Fibroblast of lung (primary cell): ENCODE measurements around the gene PPP2R2D. TPM values are rescaled to one million over a fixed set of nuclear protein-coding genes. Genes with fewer than 3 reads are reported as not detected.

ENCODE experiments used
- DNase-seq, 2 donors: peaks; one replicate each; pipeline versions ENCODE4 v3.0.0 to v3.0.0-alpha.2; 2010; ENCODE audit warnings: low read depth in 2 of 2
- H2AFZ ChIP-seq: 2 replicates; pipeline ENCODE4 v1.5.1; 2012; ENCODE audit warnings: low read length, control low read depth, inconsistent platforms
- H3K27ac ChIP-seq: 2 replicates; pipeline ENCODE4 v1.5.1; 2011; ENCODE audit warnings: low read length, control low read depth; ENCODE audit not compliant: insufficient read depth
- H3K27me3 ChIP-seq: 2 replicates; pipeline ENCODE4 v1.5.1; 2011; ENCODE audit warnings: mild to moderate bottlenecking, low read length; ENCODE audit not compliant: control insufficient read depth, insufficient read depth
- H3K36me3 ChIP-seq: 2 replicates; pipeline ENCODE4 v1.5.1; 2011; ENCODE audit warnings: low read length; ENCODE audit not compliant: control insufficient read depth, insufficient read depth
- H3K4me1 ChIP-seq: 2 replicates; pipeline ENCODE4 v1.5.1; 2011; ENCODE audit warnings: low read length; ENCODE audit not compliant: control insufficient read depth, insufficient read depth; ENCODE audit errors: extremely low read depth
- H3K4me2 ChIP-seq: 2 replicates; pipeline ENCODE4 v1.5.1; 2011; ENCODE audit warnings: low read length, control low read depth; ENCODE audit not compliant: insufficient read depth; ENCODE audit errors: extremely low read depth
- H3K4me3 ChIP-seq, 4 experiments: fragments of 200-600 bp in 1 of 4; sonication (generic) in 1 of 4; replicated peaks in 1 of 4; 2 replicates each; pipeline ENCODE4 v1.5.1; 2011 to 2016; ENCODE audit warnings: low read length in 4 of 4, low read depth in 3 of 4, mild to moderate bottlenecking in 3 of 4, control low read depth in 2 of 4, inconsistent platforms in 1 of 4, mixed read lengths in 1 of 4; ENCODE audit not compliant: insufficient read depth in 1 of 4; ENCODE audit errors: control extremely low read depth in 1 of 4
- H3K79me2 ChIP-seq: 2 replicates; pipeline ENCODE4 v1.5.1; 2012; ENCODE audit warnings: mild to moderate bottlenecking, low read length, inconsistent platforms; ENCODE audit not compliant: control insufficient read depth, insufficient read depth
- H3K9ac ChIP-seq: 2 replicates; pipeline ENCODE4 v1.5.1; 2011; ENCODE audit warnings: mild to moderate bottlenecking, low read length, control low read depth; ENCODE audit not compliant: insufficient read depth
- H3K9me3 ChIP-seq: 2 replicates; pipeline ENCODE4 v1.5.1; 2012; ENCODE audit warnings: low read depth, low read length; ENCODE audit not compliant: control insufficient read depth, insufficient read depth
- H4K20me1 ChIP-seq: 2 replicates; pipeline ENCODE4 v1.5.1; 2011; ENCODE audit warnings: low read length; ENCODE audit not compliant: control insufficient read depth, insufficient read depth; ENCODE audit errors: extremely low read depth
- EZH2 ChIP-seq: IDR thresholded peaks from 2 replicates; pipeline ENCODE4 v1.5.1; 2012; ENCODE audit warnings: low read length, control low read depth, mild to moderate bottlenecking; ENCODE audit errors: missing control alignments
- polyA plus RNA-seq, 2 donors: library from polyadenylated mRNA; depleted of rRNA in 1 of 2; stranded (reverse) in 1 of 2; unstranded in 1 of 2; fragments of >200 nt; gene quantifications; 2 replicates each; pipeline ENCODE4 v1.2.1, GENCODE V29; 2011 to 2012; ENCODE audit warnings: missing spikeins in 1 of 2
- total RNA-seq: library from RNA; depleted of rRNA; stranded (reverse); fragments of >200 nt; gene quantifications from 2 replicates; pipeline ENCODE4 v1.2.1, GENCODE V29; 2014
- TF ChIP-seq, protein P1 (sequence below), 2 donors: IDR thresholded peaks in 1 of 2; conservative IDR thresholded peaks in 1 of 2; 1 replicate in 1 of 2; 2 replicates in 1 of 2; pipeline ENCODE4 v1.5.1; 2011 to 2012; ENCODE audit warnings: low read length in 2 of 2, control low read depth in 1 of 2, inconsistent platforms in 1 of 2, low read depth in 1 of 2, mild to moderate bottlenecking in 1 of 2

Gene PPP2R2D
- total and polyA plus RNA-seq, 2 donors (not counting 1 experiment from before 2014, with no cell fraction given) = 23.3 to 25.4 TPM

- H3K9ac ChIP-seq = no peak overlapping the region
- H3K4me3 ChIP-seq = no peak overlapping the region
- H3K9me3 ChIP-seq = no peaks in the 10 kb centered on the region
- no peak overlapping the region for H3K27ac ChIP-seq
- no peak for DNase-seq
- H3K27me3 ChIP-seq = no peaks in the 10 kb centered on the region
- no peaks in the 10 kb centered on the region for H4K20me1 ChIP-seq
- no peaks in the 10 kb centered on the region for H3K79me2 ChIP-seq
- no peak overlapping the region for H3K4me2 ChIP-seq
- no peaks in the 10 kb centered on the region for H3K4me1 ChIP-seq
- no peak for TF ChIP-seq EZH2
- TF ChIP-seq, protein P1, sequence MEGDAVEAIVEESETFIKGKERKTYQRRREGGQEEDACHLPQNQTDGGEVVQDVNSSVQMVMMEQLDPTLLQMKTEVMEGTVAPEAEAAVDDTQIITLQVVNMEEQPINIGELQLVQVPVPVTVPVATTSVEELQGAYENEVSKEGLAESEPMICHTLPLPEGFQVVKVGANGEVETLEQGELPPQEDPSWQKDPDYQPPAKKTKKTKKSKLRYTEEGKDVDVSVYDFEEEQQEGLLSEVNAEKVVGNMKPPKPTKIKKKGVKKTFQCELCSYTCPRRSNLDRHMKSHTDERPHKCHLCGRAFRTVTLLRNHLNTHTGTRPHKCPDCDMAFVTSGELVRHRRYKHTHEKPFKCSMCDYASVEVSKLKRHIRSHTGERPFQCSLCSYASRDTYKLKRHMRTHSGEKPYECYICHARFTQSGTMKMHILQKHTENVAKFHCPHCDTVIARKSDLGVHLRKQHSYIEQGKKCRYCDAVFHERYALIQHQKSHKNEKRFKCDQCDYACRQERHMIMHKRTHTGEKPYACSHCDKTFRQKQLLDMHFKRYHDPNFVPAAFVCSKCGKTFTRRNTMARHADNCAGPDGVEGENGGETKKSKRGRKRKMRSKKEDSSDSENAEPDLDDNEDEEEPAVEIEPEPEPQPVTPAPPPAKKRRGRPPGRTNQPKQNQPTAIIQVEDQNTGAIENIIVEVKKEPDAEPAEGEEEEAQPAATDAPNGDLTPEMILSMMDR (conservative IDR thresholded peaks at IDR 0.05 in 1 of 2, IDR thresholded peaks at IDR 0.05 in 1 of 2; ENCODE audit: low read depth in 1 of 2, low read length in 2 of 2) = no peak
- no peaks in the 10 kb centered on the region for H3K36me3 ChIP-seq
- H2AFZ ChIP-seq = no peak overlapping the region
These were observed 38.3 kb upstream of the PPP2R2D start for GRCh38 chr10:131862548-131862947.

DNA sequence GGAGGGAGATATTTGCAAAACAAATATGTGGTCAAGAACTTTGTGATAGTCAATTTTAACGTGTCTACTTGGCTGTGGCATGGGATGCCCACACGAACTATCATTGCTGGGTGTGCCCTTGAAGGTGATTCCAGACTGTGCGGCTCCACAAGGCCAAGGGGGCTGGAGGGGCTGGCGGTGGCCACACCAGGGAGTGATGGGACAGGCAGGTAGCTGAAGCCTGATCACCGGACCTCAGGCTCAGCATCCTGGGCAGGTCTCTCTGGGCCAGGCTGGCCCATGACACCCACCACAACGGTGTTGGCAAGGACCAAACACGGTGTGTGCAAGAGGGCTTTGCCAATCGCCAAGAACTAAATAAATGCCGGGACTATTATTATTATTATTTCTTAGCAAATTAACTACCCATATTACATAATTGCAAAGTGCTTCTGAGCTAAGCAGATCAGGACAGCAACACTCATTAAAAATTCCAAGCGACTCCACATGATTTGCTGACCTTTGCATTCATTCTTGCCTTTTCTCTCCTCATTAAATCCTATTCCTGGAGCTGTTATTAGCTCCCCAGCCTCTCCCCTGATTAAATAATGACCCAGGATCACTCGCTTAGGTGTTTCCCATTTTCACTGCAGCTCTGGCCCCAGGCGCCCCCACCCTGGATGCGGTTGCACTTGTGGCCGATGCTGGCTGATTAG lies 35.4 kb upstream of the PPP2R2D start:
- TF ChIP-seq EZH2 = no peak
- TF ChIP-seq, protein P1 (conservative IDR thresholded peaks at IDR 0.05 in 1 of 2, IDR thresholded peaks at IDR 0.05 in 1 of 2; ENCODE audit: low read depth in 1 of 2, low read length in 2 of 2) = no peak
- no peak overlapping the region for H3K4me3 ChIP-seq
- H3K27ac ChIP-seq = no peak overlapping the region
- no peak overlapping the region for H3K9ac ChIP-seq
- no peak overlapping the region for H3K4me2 ChIP-seq
- no peaks in the 10 kb centered on the region for H3K9me3 ChIP-seq
- no peaks in the 10 kb centered on the region for H3K36me3 ChIP-seq
- H4K20me1 ChIP-seq = no peaks in the 10 kb centered on the region
- no peaks in the 10 kb centered on the region for H3K79me2 ChIP-seq
- no peaks in the 10 kb centered on the region for H3K27me3 ChIP-seq
- no peak overlapping the region for H2AFZ ChIP-seq
- DNase-seq = no peak
- H3K4me1 ChIP-seq = no peaks in the 10 kb centered on the region

- H3K79me2 ChIP-seq = no peaks in the 10 kb centered on the region
- no peaks in the 10 kb centered on the region for H3K36me3 ChIP-seq
- no peaks in the 10 kb centered on the region for H3K27me3 ChIP-seq
- DNase-seq = no peak
- H3K4me1 ChIP-seq = no peaks in the 10 kb centered on the region
- TF ChIP-seq EZH2 = no peak
- TF ChIP-seq, protein P1 (conservative IDR thresholded peaks at IDR 0.05 in 1 of 2, IDR thresholded peaks at IDR 0.05 in 1 of 2; ENCODE audit: low read depth in 1 of 2, low read length in 2 of 2) = no peak
- no peak overlapping the region for H3K4me2 ChIP-seq
- no peaks in the 10 kb centered on the region for H4K20me1 ChIP-seq
- no peak overlapping the region for H2AFZ ChIP-seq
- no peaks in the 10 kb centered on the region for H3K9me3 ChIP-seq
- no peak overlapping the region for H3K4me3 ChIP-seq
- no peak overlapping the region for H3K9ac ChIP-seq
- H3K27ac ChIP-seq = no peak overlapping the region
These were observed 34.1 kb upstream of the PPP2R2D start for GRCh38 chr10:131866673-131867072.
